GM12878 (cell line): ENCODE data around the gene LMF1. TPM values are rescaled to one million over a fixed set of nuclear protein-coding genes. Genes with fewer than 3 reads are reported as not detected.

Experiments
- ATAC-seq: fragments of 200-7000 bp; cut with Tn5 transposase; 3 replicates; pipeline ENCODE4 v1.9.1; 2020; ENCODE audit warnings: mild to moderate bottlenecking, moderate library complexity
- BruUV-seq: library from RNA; stranded (reverse); fragments of 400-500 nt; replicated peaks from 2 replicates; lab custom pipeline; 2021; lab: Mats Ljungman, UMichigan
- CTCF ChIA-PET: fragments of 300-600 bp; sonication (Branson Sonifier 250); formaldehyde crosslinking; extraction: SDS; loops from one replicate; lab custom pipeline; 2021; ENCODE audit warnings: inconsistent platforms; lab: Yijun Ruan, JAX
- POLR2A ChIA-PET: fragments of 350-600 bp; formaldehyde crosslinking; extraction: SDS; loops from one replicate; lab custom pipeline; 2021; ENCODE audit warnings: inconsistent platforms; lab: Charles Lee
- RAD21 ChIA-PET: fragments of 300-600 bp; sonication (Branson Sonifier 250); formaldehyde crosslinking; loops from one replicate; lab custom pipeline; 2023; ENCODE audit warnings: antibody characterized with exemption; ENCODE audit not compliant: unreplicated experiment; lab: Charles Lee
- SMC1A ChIA-PET: fragments of 300-600 bp; sonication (Branson Sonifier 250); formaldehyde crosslinking; loops from one replicate; lab custom pipeline; 2023; ENCODE audit not compliant: unreplicated experiment, uncharacterized antibody; lab: Charles Lee
- DNase-seq: peaks from one replicate; pipeline ENCODE4 v3.0.0-alpha.2; 2011; ENCODE audit warnings: low read depth, low spot score
- FAIRE-seq: peaks from 3 replicates; lab custom pipeline; 2011; peaks lifted over from hg19 to GRCh38; lab: Jason Lieb, UNC
- H2AFZ ChIP-seq: 2 replicates; pipeline ENCODE4 v1.6.0; 2011; ENCODE audit warnings: low read depth, low read length, control low read depth; ENCODE audit not compliant: control insufficient read depth
- H3K27ac ChIP-seq: 2 replicates; pipeline ENCODE4 v1.5.1; 2011; ENCODE audit warnings: control low read depth; ENCODE audit not compliant: control insufficient read depth, insufficient read depth
- H3K27me3 ChIP-seq, 2 experiments: replicated peaks in 1 of 2; 2 replicates each; pipeline versions ENCODE4 v1.6.0 to v1.6.1; 2011; ENCODE audit warnings: low read length in 1 of 2; ENCODE audit not compliant: control insufficient read depth in 2 of 2, insufficient read depth in 2 of 2
- H3K36me3 ChIP-seq, 2 experiments: 2 replicates each; pipeline ENCODE4 v1.5.1; 2011; ENCODE audit warnings: low read length in 1 of 2; ENCODE audit not compliant: control insufficient read depth in 2 of 2, insufficient read depth in 2 of 2
- H3K4me1 ChIP-seq: 2 replicates; pipeline ENCODE4 v1.6.1; 2011; ENCODE audit warnings: mild to moderate bottlenecking, low read length, moderate library complexity, mixed read lengths; ENCODE audit not compliant: control insufficient read depth, insufficient read depth
- H3K4me2 ChIP-seq: 2 replicates; pipeline ENCODE4 v1.6.0; 2011; ENCODE audit warnings: control low read depth; ENCODE audit not compliant: control insufficient read depth, insufficient read depth
- H3K4me3 ChIP-seq: fragments of 200-600 bp; sonication (generic); 2 replicates; pipeline ENCODE4 v1.5.1; 2016
- H3K79me2 ChIP-seq: 2 replicates; pipeline ENCODE4 v1.6.0; 2011; ENCODE audit warnings: low read length; ENCODE audit not compliant: control insufficient read depth, insufficient read depth
- H3K9ac ChIP-seq: 2 replicates; pipeline ENCODE4 v1.8.0; 2011; ENCODE audit warnings: low read length, control low read depth, mixed read lengths; ENCODE audit not compliant: control insufficient read depth, insufficient read depth
- H3K9me3 ChIP-seq: replicated peaks from 3 replicates; pipeline ENCODE4 v1.5.1; 2011; ENCODE audit warnings: mild to moderate bottlenecking, low read length; ENCODE audit not compliant: control insufficient read depth, insufficient read depth
- H4K20me1 ChIP-seq: 2 replicates; pipeline ENCODE4 v1.6.0; 2011; ENCODE audit not compliant: control insufficient read depth, insufficient read depth
- BACH1 ChIP-seq: fragments of 450-650 bp; IDR thresholded peaks from 2 replicates; pipeline ENCODE4 v1.6.1; 2017; ENCODE audit warnings: mild to moderate bottlenecking, borderline replicate concordance
- CEBPB ChIP-seq, 2 experiments: fragments of 150-350 bp in 1 of 2; IDR thresholded peaks; 2 replicates each; pipeline ENCODE4 v1.6.1; 2012 to 2014; ENCODE audit warnings: low read depth in 2 of 2, low read length in 2 of 2, borderline replicate concordance in 1 of 2, inconsistent platforms in 1 of 2
- RCOR1 ChIP-seq: conservative IDR thresholded peaks from 2 replicates; pipeline ENCODE4 v1.6.1; 2012; ENCODE audit warnings: low read depth, low read length, improper control_type of control experiment
- SREBF1 ChIP-seq: IDR thresholded peaks from 2 replicates; pipeline ENCODE4 v1.6.1; 2012; ENCODE audit warnings: mild to moderate bottlenecking, low read length
- ZNF207 ChIP-seq: fragments of 450-650 bp; IDR thresholded peaks from 2 replicates; pipeline ENCODE4 v1.6.1; 2014; ENCODE audit warnings: antibody characterized with exemption, mild to moderate bottlenecking, borderline replicate concordance
- WGBS: methylation state at CpG from one replicate; pipeline ENCODE4 v1.1.6; 2016; ENCODE audit warnings: low lambda C conversion rate; ENCODE audit not compliant: insufficient replicate concordance, insufficient coverage; ENCODE audit errors: missing lambda C conversion rate; 5-methylcytosine and 5-hydroxymethylcytosine counted together
- in situ Hi-C: fragments of 300-500 bp; cut with MboI; formaldehyde crosslinking; loops from 9 replicates; pipeline ENCODE4 v1.14.3; 2018; ENCODE audit warnings: mixed read lengths
- intact Hi-C: fragments of 100-400 bp; cut with micrococcal nuclease; formaldehyde crosslinking; loops from one replicate; pipeline ENCODE4 v1.14.2; 2022; ENCODE audit not compliant: unreplicated experiment
- polyA plus RNA-seq, 11 experiments: library from polyadenylated mRNA; depleted of rRNA in 4 of 11; unstranded in 6 of 11; stranded (reverse) in 5 of 11; fragments of >200 nt; fragmentation: Nextera tagmentation in 4 of 11; fragmentation: Illumina TruSeq in 1 of 11; extraction: Ambion mirVana in 4 of 11; extraction: Trizol in 1 of 11; gene quantifications; 1 replicate in 1 of 11; 2 replicates in 10 of 11; pipeline versions ENCODE4 v1.2.1 to v1.2.3, GENCODE V29; 2011 to 2016; ENCODE audit warnings: inconsistent platforms in 2 of 11, missing spikeins in 2 of 11, low read depth in 1 of 11
- total RNA-seq, 4 experiments: library from RNA; depleted of rRNA in 3 of 4; stranded (reverse); fragments of >200 nt in 3 of 4; fragmentation: Illumina TruSeq in 1 of 4; extraction: Trizol in 1 of 4; gene quantifications; 2 replicates each; pipeline versions ENCODE4 v1.2.1 to v1.2.3, GENCODE V29; 2013 to 2021
- TF ChIP-seq, protein P1 (sequence below): IDR thresholded peaks from 2 replicates; pipeline ENCODE4 v1.6.1; 2012; ENCODE audit warnings: low read depth, low read length, improper control_type of control experiment
- TF ChIP-seq, protein P2 (sequence below): fragments of 450-650 bp; IDR thresholded peaks from 2 replicates; pipeline ENCODE4 v1.6.1; 2017; ENCODE audit warnings: antibody characterized with exemption, mild to moderate bottlenecking, moderate library complexity

Gene LMF1
- total and polyA plus RNA-seq, 10 of the 15 experiments (the other 5 are each of a cell fraction or from before 2014, with no cell fraction given), result 0.18 to 3.2 (median 1.4) TPM; not detected in 1

DNA sequence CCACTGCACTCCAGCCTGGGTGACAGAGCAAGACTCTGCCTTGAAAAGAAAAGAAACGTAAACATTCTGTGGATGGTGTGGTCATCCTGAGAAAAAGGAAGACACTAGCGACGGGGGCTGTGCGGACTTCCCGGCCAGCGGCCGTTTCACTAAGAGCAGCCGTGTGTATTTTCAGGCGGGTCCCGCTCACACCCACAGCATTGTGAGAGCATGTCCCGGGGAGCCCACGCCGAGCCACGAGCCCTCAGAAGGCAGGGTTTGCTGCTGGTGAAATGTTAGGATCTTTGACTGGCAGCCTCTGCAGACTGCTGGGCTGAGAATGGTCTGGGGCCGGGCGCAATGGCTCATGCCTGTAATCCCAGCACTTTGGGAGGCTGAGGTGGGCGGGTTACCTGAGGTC, 40.3 kb downstream of the LMF1 start:
- FAIRE-seq, result no peak
- in situ Hi-C loops, result no loop called here
- H3K36me3 ChIP-seq, result no peaks in the 10 kb centered on the region
- H4K20me1 ChIP-seq, result no peaks in the 10 kb centered on the region
- no peak overlapping the region for H2AFZ ChIP-seq
- intact Hi-C loops, result no loop called here
- no peak overlapping the region for H3K27ac ChIP-seq
- no peak for ATAC-seq
- ChIA-PET CTCF (no interaction called here), SMC1A (no interaction called here), RAD21 (no interaction called here)
- H3K27me3 ChIP-seq, result no peaks in the 10 kb centered on the region
- no peak overlapping the region for H3K4me3 ChIP-seq
- no peaks in the 10 kb centered on the region for H3K4me1 ChIP-seq
- no peak for DNase-seq
- 85% methylated on average over 17 of the region's 17 CpGs for WGBS
- H3K9me3 ChIP-seq, result no peaks in the 10 kb centered on the region; the same call in 2 of the 3 replicates
- no peak overlapping the region for H3K4me2 ChIP-seq
- no TSS peak for BruUV-seq
- H3K79me2 ChIP-seq, result no peaks in the 10 kb centered on the region
- no peak for TF ChIP-seq RCOR1
- TF ChIP-seq, all 136 proteins: peak for 0
- H3K9ac ChIP-seq, result no peak overlapping the region
- POLR2A ChIA-PET, result no interaction called here

DNA sequence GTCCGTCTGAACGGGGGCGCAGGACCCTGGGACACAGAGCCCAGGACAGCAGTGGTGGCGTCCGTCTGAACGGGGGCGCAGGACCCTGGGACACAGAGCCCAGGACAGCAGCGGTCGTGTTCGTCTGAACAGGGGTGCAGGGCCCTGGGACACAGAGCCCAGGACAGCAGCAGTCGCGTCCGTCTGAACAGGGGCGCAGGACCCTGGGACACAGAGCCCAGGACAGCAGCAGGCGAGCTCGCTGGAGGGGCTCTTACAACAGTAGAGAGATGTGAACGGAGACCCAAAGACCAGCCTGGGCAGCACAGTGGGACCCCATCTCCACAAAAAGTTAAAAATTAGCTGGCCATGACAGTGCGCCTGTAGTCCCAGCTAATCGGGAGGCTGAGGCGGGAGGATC, 40.7 kb downstream of the LMF1 start:
- DNase-seq (no peak), ATAC-seq (no peak), FAIRE-seq (no peak)
- BruUV-seq, result no TSS peak
- Histone ChIP-seq H3K79me2 (no peaks in the 10 kb centered on the region), H3K36me3 (no peaks in the 10 kb centered on the region), H3K4me2 (no peak overlapping the region), H3K9me3 (no peaks in the 10 kb centered on the region; the same call in 2 of the 3 replicates), H3K27me3 (no peaks in the 10 kb centered on the region), H3K4me1 (no peaks in the 10 kb centered on the region), H2AFZ (no peak overlapping the region), H3K4me3 (no peak overlapping the region), H3K9ac (no peak overlapping the region), H3K27ac (no peak overlapping the region), H4K20me1 (no peaks in the 10 kb centered on the region)
- intact Hi-C loops (no loop called here), in situ Hi-C loops (no loop called here)
- ChIA-PET RAD21 (no interaction called here), SMC1A (no interaction called here), CTCF (no interaction called here), POLR2A (no interaction called here)
- 92% methylated on average over 16 of the region's 20 CpGs for WGBS
- TF ChIP-seq SREBF1, result no peak
- no peak for TF ChIP-seq ZNF207
- TF ChIP-seq BACH1, result no peak
- TF ChIP-seq CEBPB (IDR thresholded peaks at IDR 0.05; ENCODE audit: borderline replicate concordance in 1 of 2, low read depth in 2 of 2, low read length in 2 of 2), result no peak
- TF ChIP-seq, protein P1, sequence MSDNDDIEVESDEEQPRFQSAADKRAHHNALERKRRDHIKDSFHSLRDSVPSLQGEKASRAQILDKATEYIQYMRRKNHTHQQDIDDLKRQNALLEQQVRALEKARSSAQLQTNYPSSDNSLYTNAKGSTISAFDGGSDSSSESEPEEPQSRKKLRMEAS, result no peak
- TF ChIP-seq, protein P2, sequence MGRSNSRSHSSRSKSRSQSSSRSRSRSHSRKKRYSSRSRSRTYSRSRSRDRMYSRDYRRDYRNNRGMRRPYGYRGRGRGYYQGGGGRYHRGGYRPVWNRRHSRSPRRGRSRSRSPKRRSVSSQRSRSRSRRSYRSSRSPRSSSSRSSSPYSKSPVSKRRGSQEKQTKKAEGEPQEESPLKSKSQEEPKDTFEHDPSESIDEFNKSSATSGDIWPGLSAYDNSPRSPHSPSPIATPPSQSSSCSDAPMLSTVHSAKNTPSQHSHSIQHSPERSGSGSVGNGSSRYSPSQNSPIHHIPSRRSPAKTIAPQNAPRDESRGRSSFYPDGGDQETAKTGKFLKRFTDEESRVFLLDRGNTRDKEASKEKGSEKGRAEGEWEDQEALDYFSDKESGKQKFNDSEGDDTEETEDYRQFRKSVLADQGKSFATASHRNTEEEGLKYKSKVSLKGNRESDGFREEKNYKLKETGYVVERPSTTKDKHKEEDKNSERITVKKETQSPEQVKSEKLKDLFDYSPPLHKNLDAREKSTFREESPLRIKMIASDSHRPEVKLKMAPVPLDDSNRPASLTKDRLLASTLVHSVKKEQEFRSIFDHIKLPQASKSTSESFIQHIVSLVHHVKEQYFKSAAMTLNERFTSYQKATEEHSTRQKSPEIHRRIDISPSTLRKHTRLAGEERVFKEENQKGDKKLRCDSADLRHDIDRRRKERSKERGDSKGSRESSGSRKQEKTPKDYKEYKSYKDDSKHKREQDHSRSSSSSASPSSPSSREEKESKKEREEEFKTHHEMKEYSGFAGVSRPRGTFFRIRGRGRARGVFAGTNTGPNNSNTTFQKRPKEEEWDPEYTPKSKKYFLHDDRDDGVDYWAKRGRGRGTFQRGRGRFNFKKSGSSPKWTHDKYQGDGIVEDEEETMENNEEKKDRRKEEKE, result no peak
- TF ChIP-seq, all 136 proteins: peak for 0
